GM12865 (cell line): ENCODE data around the gene AEBP1.

ENCODE experiments used
- DNase-seq: peaks from one replicate; pipeline ENCODE4 v3.0.0; 2010; ENCODE audit warnings: low read depth
- H3K4me3 ChIP-seq: 2 replicates; pipeline ENCODE4 v1.5.1; 2011; ENCODE audit warnings: mild to moderate bottlenecking, low read depth, low read length, control low read depth
- CTCF ChIP-seq: IDR thresholded peaks from 2 replicates; pipeline ENCODE4 v1.5.1; 2011; ENCODE audit warnings: low read length, control low read depth, low read depth, inconsistent platforms; ENCODE audit not compliant: insufficient read depth; ENCODE audit errors: missing control alignments

The AEBP1 gene

GRCh38 chr7:44103566-44103922, 601 bp upstream of the AEBP1 start:
- DNase-seq = no peak
- no peak for TF ChIP-seq CTCF
- H3K4me3 ChIP-seq = no peak overlapping the region

DNA sequence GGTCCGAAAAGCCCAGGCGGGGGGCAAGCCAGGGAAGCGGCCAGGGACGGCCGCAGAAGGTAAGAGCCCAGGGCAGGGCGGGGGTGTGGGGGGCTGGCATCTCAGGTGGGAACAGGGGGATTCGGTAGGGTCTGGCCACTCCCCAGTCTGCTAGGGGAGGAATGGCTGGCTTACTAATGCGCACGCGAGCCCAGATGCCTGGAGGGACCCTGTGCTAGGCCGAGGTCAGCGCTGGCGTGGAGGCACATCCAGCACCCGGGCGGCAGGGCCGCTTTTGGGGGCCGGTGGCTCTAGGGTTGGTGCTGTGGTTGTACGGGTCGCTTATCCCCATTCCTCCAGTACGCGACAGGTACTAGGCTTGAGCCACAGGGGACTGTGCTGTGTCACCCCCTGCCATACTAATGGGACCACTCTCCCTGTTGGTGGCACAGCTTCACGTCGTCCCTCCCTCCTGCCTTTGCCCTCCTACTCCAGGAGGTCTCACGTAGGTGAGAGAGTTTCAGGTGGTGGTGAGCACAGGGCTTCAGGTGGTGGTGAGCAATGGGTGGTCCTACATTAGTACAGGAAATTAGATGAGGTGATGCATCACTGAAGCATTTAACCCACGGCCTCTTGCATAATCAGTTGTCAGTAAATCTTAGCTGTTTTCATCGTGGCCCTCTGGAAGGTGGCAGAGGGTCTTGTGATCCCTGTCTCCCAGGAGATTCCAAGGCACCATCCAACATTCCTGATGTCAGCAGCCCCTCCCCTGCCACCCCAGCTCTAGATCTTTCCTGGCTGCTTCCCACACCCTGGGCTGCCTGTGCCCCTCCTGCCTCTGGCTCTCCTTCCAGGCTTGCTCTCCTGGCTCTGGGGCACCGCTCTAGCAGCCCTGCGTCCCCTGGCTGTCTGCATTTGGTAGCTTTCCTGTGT, 971 bp downstream of the AEBP1 start:
- TF ChIP-seq CTCF = no peak
- no peak overlapping the region for H3K4me3 ChIP-seq
- DNase-seq = no peak

GRCh38 chr7:44105832-44106231, 1.7 kb downstream of the AEBP1 start:
- DNase-seq = no peak
- no peak overlapping the region for H3K4me3 ChIP-seq
- no peak for TF ChIP-seq CTCF

GRCh38 chr7:44106311-44107065, 2.3 kb downstream of the AEBP1 start:
- no peak for TF ChIP-seq CTCF
- H3K4me3 ChIP-seq = no peak overlapping the region
- no peak for DNase-seq

DNA sequence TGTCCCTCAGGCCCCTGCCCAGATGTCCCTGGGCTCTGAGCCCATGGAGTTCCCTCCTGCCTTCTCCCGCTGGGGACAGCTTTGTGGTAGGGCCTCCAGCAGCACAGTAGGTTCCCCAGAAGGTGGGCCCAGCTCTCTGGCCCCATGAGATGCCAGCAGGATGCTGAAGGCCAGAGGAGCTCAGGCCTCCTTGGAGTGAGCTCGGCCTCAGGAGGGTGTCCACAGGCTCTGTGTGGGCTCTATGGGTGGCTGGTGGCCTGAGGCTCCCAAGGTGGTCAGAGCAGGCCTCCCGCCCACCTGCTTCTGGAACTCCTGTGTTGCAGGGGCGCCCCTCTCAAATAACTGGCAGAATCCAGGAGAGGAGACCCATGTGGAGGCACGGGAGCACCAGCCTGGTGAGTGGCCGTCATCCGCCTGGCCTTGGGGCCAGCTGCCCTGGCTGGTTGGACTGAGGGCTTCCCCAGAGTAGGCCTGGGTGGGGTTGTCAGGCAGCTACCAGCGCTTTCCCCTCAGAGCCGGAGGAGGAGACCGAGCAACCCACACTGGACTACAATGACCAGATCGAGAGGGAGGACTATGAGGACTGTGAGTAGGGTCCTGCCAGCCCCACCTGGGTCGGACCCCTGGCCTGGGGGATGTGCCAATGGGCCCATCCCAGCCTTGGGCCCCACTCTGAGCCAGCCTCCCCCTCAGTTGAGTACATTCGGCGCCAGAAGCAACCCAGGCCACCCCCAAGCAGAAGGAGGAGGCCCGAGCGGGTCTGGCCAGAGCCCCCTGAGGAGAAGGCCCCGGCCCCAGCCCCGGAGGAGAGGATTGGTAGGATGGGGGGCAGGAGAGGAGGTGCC, 3.2 kb downstream of the AEBP1 start:
- no peak for TF ChIP-seq CTCF
- H3K4me3 ChIP-seq = no peak overlapping the region
- DNase-seq = no peak

GRCh38 chr7:44107961-44108767, 4.0 kb downstream of the AEBP1 start:
- no peak for TF ChIP-seq CTCF
- no peak for DNase-seq
- H3K4me3 ChIP-seq = no peak overlapping the region
